SW480 (cell line): ENCODE measurements around the gene WNT7B.

ENCODE experiments used
- DNase-seq: peaks from one replicate; pipeline ENCODE4 v3.0.0-alpha.2; 2016; ENCODE audit warnings: low spot score

Gene WNT7B

DNA sequence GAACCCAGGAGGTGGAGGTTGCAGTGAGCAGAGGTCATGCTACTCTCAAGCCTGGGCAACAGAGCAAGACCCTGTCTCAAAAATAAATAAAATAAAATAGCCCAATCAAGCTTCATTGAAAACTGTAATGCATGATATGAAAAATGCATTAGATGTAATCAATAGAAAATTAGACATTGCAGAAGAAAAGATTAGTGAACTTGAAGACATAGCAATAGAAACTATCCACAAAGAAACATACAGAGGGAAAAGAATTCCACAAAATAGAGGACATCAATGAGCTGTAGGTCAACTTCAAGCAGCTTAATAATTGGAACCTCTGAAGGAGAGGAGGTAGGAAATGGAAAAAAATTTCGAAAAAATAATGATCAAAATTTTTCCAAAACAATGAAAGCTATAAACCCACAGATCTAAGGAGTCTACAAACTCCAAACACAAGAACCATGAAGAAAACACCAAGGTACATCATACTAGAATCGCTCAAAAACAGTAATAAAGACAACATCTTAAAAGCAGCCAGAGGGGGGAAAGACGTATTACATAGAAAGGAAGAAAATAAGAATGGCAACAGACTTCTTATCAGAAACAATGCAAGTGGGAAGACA lies 104.2 kb downstream of the WNT7B start:
- no peak for DNase-seq

DNA sequence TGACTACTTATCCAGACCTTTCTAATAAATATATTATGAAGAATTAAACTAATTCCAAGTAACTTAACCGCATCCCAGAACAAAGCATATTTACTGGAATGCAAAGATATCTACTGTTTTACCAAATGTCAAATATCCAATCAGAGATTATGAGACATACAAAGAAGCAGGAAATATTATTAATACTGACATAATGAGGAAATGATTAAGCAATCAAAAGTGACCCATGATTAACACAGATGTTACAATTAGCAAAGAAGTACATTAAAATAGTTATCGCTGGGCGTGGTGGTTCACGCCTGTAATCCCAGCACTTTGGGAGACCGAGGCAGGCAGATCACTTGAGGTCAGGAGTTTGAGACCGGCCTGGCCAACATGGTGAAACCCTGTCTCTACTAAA lies 105.2 kb downstream of the WNT7B start:
- no peak for DNase-seq
